HepG2 (cell line): ENCODE data around the gene CKLF. TPM values are rescaled to one million over a fixed set of nuclear protein-coding genes. Genes with fewer than 3 reads are reported as not detected.

Experiments used
- BCL3 ChIP-seq: sonication (generic); formaldehyde crosslinking; IDR thresholded peaks from 2 replicates; pipeline ENCODE4 v1.5.1; 2020; ENCODE audit warnings: mild to moderate bottlenecking, missing genetic modification reagents, moderate library complexity
- ESRRA ChIP-seq: sonication (generic); formaldehyde crosslinking; IDR thresholded peaks from 2 replicates; pipeline ENCODE4 v1.5.1; 2020; ENCODE audit warnings: mild to moderate bottlenecking, low read depth, missing genetic modification reagents
- FOXA1 ChIP-seq, 2 experiments: fragments of 450-650 bp in 1 of 2; sonication (generic) in 1 of 2; formaldehyde crosslinking in 1 of 2; IDR thresholded peaks; 2 replicates each; pipeline versions ENCODE4 v1.4.0 to v1.6.1; 2016 to 2020; ENCODE audit warnings: missing genetic modification reagents in 1 of 2
- HNRNPLL ChIP-seq: fragments of 200-400 bp; formaldehyde crosslinking; IDR thresholded peaks from 2 replicates; pipeline ENCODE4 v1.6.1; 2017; ENCODE audit warnings: mild to moderate bottlenecking, low read depth, low read length; ENCODE audit not compliant: poor library complexity, severe bottlenecking
- MZF1 ChIP-seq: sonication (generic); formaldehyde crosslinking; IDR thresholded peaks from 2 replicates; pipeline ENCODE4 v1.8.1; 2023; ENCODE audit warnings: mild to moderate bottlenecking, missing genetic modification reagents, borderline replicate concordance
- NR2C2 ChIP-seq: sonication (generic); formaldehyde crosslinking; IDR thresholded peaks from 2 replicates; pipeline ENCODE4 v1.4.0; 2020; ENCODE audit warnings: missing genetic modification reagents, mild to moderate bottlenecking, moderate library complexity, borderline replicate concordance
- NR2F6 ChIP-seq, 2 experiments: IDR thresholded peaks; 2 replicates each; pipeline ENCODE4 v1.6.1; 2016; ENCODE audit warnings: antibody characterized with exemption in 1 of 2, mild to moderate bottlenecking in 1 of 2
- PBX3 ChIP-seq: sonication (generic); formaldehyde crosslinking; IDR thresholded peaks from 2 replicates; pipeline ENCODE4 v1.8.1; 2023; ENCODE audit warnings: missing genetic modification reagents, inconsistent platforms, borderline replicate concordance
- POLR2A ChIP-seq, 2 experiments: IDR thresholded peaks; 2 replicates each; pipeline ENCODE4 v1.6.1; 2011; ENCODE audit warnings: low read depth in 2 of 2, low read length in 2 of 2, mild to moderate bottlenecking in 1 of 2, moderate library complexity in 1 of 2; ENCODE audit not compliant: insufficient read depth in 1 of 2
- REXO4 ChIP-seq: sonication (generic); formaldehyde crosslinking; IDR thresholded peaks from 2 replicates; pipeline ENCODE4 v1.8.0; 2022; ENCODE audit warnings: missing genetic modification reagents, mild to moderate bottlenecking, borderline replicate concordance
- SOX6 ChIP-seq, 2 experiments: fragments of 450-650 bp in 1 of 2; sonication (generic) in 1 of 2; formaldehyde crosslinking in 1 of 2; IDR thresholded peaks; 2 replicates each; pipeline versions ENCODE4 v1.4.0 to v1.6.1; 2017 to 2020; ENCODE audit warnings: antibody characterized with exemption in 1 of 2, mild to moderate bottlenecking in 1 of 2, missing genetic modification reagents in 1 of 2
- ZBTB7A ChIP-seq: sonication (generic); formaldehyde crosslinking; IDR thresholded peaks from 2 replicates; pipeline ENCODE4 v1.8.0; 2022; ENCODE audit warnings: mild to moderate bottlenecking, missing genetic modification reagents
- ZFP91 ChIP-seq: sonication (generic); formaldehyde crosslinking; IDR thresholded peaks from 2 replicates; pipeline ENCODE4 v1.9.0; 2022; ENCODE audit warnings: missing genetic modification reagents, mild to moderate bottlenecking, borderline replicate concordance
- ZFY ChIP-seq: sonication (generic); formaldehyde crosslinking; IDR thresholded peaks from 2 replicates; pipeline ENCODE4 v1.4.0; 2020; ENCODE audit warnings: missing genetic modification reagents
- ZNF121 ChIP-seq: sonication (generic); formaldehyde crosslinking; IDR thresholded peaks from 2 replicates; pipeline ENCODE4 v1.5.0; 2020; ENCODE audit warnings: mild to moderate bottlenecking, missing genetic modification reagents
- ZNF343 ChIP-seq: sonication (generic); formaldehyde crosslinking; IDR thresholded peaks from 2 replicates; pipeline ENCODE4 v1.4.0; 2020; ENCODE audit warnings: mild to moderate bottlenecking, missing genetic modification reagents
- ZNF543 ChIP-seq: sonication (generic); formaldehyde crosslinking; IDR thresholded peaks from 2 replicates; pipeline ENCODE4 v1.4.0; 2020; ENCODE audit warnings: mild to moderate bottlenecking, missing genetic modification reagents
- ZNF558 ChIP-seq: sonication (generic); formaldehyde crosslinking; IDR thresholded peaks from 2 replicates; pipeline ENCODE4 v1.9.0; 2022; ENCODE audit warnings: mild to moderate bottlenecking, missing genetic modification reagents, borderline replicate concordance
- ZNF75D ChIP-seq: sonication (generic); formaldehyde crosslinking; IDR thresholded peaks from 2 replicates; pipeline ENCODE4 v1.8.1; 2023; ENCODE audit warnings: missing genetic modification reagents, mild to moderate bottlenecking, borderline replicate concordance
- ZNF777 ChIP-seq: sonication (generic); formaldehyde crosslinking; IDR thresholded peaks from 2 replicates; pipeline ENCODE4 v1.4.0; 2020; ENCODE audit warnings: missing genetic modification reagents
- ZNF850 ChIP-seq: sonication (generic); formaldehyde crosslinking; conservative IDR thresholded peaks from 2 replicates; pipeline ENCODE4 v1.9.0; 2021; ENCODE audit warnings: mild to moderate bottlenecking, missing genetic modification reagents
- ZSCAN30 ChIP-seq: sonication (generic); formaldehyde crosslinking; IDR thresholded peaks from 2 replicates; pipeline ENCODE4 v1.5.0; 2020; ENCODE audit warnings: mild to moderate bottlenecking, missing genetic modification reagents
- polyA plus RNA-seq, 8 experiments: library from polyadenylated mRNA; depleted of rRNA in 3 of 8; stranded (reverse) in 7 of 8; unstranded in 1 of 8; fragments of >200 nt; fragmentation: Illumina TruSeq in 4 of 8; extraction: Trizol in 4 of 8; gene quantifications; 2 replicates each; pipeline versions ENCODE4 v1.2.1 to v1.2.3, GENCODE V29; 2011 to 2016; ENCODE audit warnings: low read depth in 4 of 8, missing spikeins in 1 of 8, mixed read lengths in 1 of 8; ENCODE audit not compliant: insufficient read depth in 1 of 8
- total RNA-seq, 5 experiments: library from RNA; depleted of rRNA; stranded (reverse); fragments of >200 nt; fragmentation: Illumina TruSeq; extraction: Trizol; gene quantifications; 2 replicates each; pipeline ENCODE4 v1.2.3, GENCODE V29; 2016; ENCODE audit warnings: low read depth in 1 of 5

Gene CKLF
- total and polyA plus RNA-seq, 2 of the 13 experiments (the other 11 are each of a cell fraction or from before 2014, with no cell fraction given), result 120 to 167 TPM

GRCh38 chr16:66604376-66605176 is 52.2 kb downstream of the CKLF start, which contains the start of gene CMTM3 (continued):
- peak; percentile 3 for TF ChIP-seq HNRNPLL
- TF ChIP-seq MZF1 (CRISPR knock-in tag), result no peak
- TF ChIP-seq ZNF343 (CRISPR knock-in tag), result no peak
- TF ChIP-seq ZNF543 (CRISPR knock-in tag), result 0 out of 2 replicates have a peak, but pooled peaks have one; percentile 26
- no peak for TF ChIP-seq ZNF75D
- TF ChIP-seq PBX3 (CRISPR knock-in tag), result no peak
- no peak for TF ChIP-seq SOX6 (IDR thresholded peaks at IDR 0.05)
- TF ChIP-seq SOX6 (CRISPR knock-in tag; IDR thresholded peaks at IDR 0.05), result 0 out of 2 replicates have a peak, but pooled peaks have one; percentile 5
- TF ChIP-seq BCL3 (CRISPR knock-in tag), result 0 out of 2 replicates have a peak, but pooled peaks have one; percentile 47
- peak in 1 of 2 experiments; percentile 68; a peak in 3 of 4 replicates for TF ChIP-seq POLR2A (IDR thresholded peaks at IDR 0.05; ENCODE audit: insufficient read depth in 1 of 2, low read depth in 2 of 2, low read length in 2 of 2)
- no peak for TF ChIP-seq REXO4 (CRISPR knock-in tag)
- TF ChIP-seq ZNF121 (CRISPR knock-in tag), result 0 out of 2 replicates have a peak, but pooled peaks have one; percentile 26
- TF ChIP-seq ZSCAN30 (CRISPR knock-in tag), result no peak
- TF ChIP-seq NR2C2 (CRISPR knock-in tag), result 0 out of 2 replicates have a peak, but pooled peaks have one; percentile 23
- TF ChIP-seq ZNF777 (CRISPR knock-in tag), result peak; percentile 96
- TF ChIP-seq ZNF850, result no peak
- 0 out of 2 replicates have a peak, but pooled peaks have one; percentile 70 for TF ChIP-seq ZNF558
- no peak for TF ChIP-seq FOXA1 (IDR thresholded peaks at IDR 0.05)
- no peak for TF ChIP-seq FOXA1 (CRISPR knock-in tag; IDR thresholded peaks at IDR 0.05)
- TF ChIP-seq ESRRA (CRISPR knock-in tag), result 0 out of 2 replicates have a peak, but pooled peaks have one; percentile 45
- TF ChIP-seq ZFY (CRISPR knock-in tag), result peak; percentile 59
- no peak for TF ChIP-seq ZBTB7A (CRISPR knock-in tag)
- no peak for TF ChIP-seq NR2F6 (IDR thresholded peaks at IDR 0.05)
- TF ChIP-seq NR2F6 (CRISPR knock-in tag; IDR thresholded peaks at IDR 0.05), result no peak
- peak; percentile 62; the same call in 1 of the 2 replicates for TF ChIP-seq ZFP91
